ENCODE results near the gene DCST1. TPM values are rescaled to one million over a fixed set of nuclear protein-coding genes. Genes with fewer than 3 reads are reported as not detected.

The DCST1 gene
- total RNA-seq, 1 experiment from 2014 or later, result 0.32 TPM

DNA sequence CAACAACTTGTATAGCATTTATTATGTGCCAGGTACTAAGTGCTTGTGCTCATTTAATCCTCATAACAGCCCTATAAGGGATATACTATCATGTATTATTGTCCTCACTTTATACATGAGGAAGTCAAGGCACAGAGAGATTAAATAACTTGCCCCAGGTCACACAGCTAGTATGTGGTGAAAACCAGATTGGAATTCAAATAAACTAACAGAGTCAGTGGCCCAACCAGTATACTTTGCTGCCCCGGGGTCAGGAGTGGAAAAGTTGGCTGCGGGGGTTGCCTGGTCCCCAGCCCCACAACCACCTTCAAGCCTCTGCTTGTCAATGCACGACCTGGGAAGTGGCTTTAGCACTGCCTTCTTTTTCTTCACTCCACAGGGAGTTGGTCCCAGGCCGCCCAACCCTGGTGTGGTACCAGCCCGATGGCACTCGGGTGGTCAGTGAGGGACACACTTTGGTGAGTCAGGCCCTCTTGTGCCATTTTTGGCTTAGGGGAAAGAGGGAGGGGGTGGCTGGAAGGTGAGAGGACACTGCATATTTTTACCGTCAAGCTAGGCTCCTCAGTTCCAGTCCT is 20.0 kb downstream of the DCST1 start:
- ChIA-PET CTCF (interaction anchor here (1.5 to 2.0 kb wide), 3 partner anchors 25 to 38 kb away, joined by 3 to 7 read pairs (median 6); partner anchors contain the start of gene EFNA3), POLR2A (interaction anchor here (0.6 kb wide), 1 partner anchor 473 kb away, joined by 3 read pairs; no protein-coding TSS in a partner anchor), RAD21 (ENCODE audit: low non-redundant PET in 1 of 2, low total read pairs in 2 of 2, uncharacterized antibody in 2 of 2, unreplicated experiment in 2 of 2) (no interaction called here)
- H3K4me1 ChIP-seq (ENCODE audit: control insufficient read depth in 1 of 2, insufficient read depth in 2 of 2, low read length in 2 of 2), result peaks cover 13 to 36% of the 10 kb centered on the region in 2 experiments
- H3K4me2 ChIP-seq (ENCODE audit: low read length), result peak overlapping the region; percentile 100; the same call in 1 of the 2 replicates
- H3K9me2 ChIP-seq (ENCODE audit: insufficient read depth), result no peaks in the 10 kb centered on the region
- H3K4me3 ChIP-seq (replicated peaks in 1 of 2; ENCODE audit: low read depth in 1 of 2, low read length in 2 of 2), result no peak overlapping the region
- H3K79me2 ChIP-seq (ENCODE audit: insufficient read depth, low read length), result peaks cover 39% of the 10 kb centered on the region
- no peak for TF ChIP-seq SIN3A (IDR thresholded peaks at IDR 0.05; ENCODE audit: low read depth)
- TF ChIP-seq ZBTB33 (IDR thresholded peaks at IDR 0.05; ENCODE audit: extremely low read depth, insufficient replicate concordance, low read length), result no peak
- no peak for TF ChIP-seq POLR2A (IDR thresholded peaks at IDR 0.05; ENCODE audit: borderline replicate concordance, extremely low read depth, insufficient read depth, insufficient read length)
- TF ChIP-seq, protein P1, sequence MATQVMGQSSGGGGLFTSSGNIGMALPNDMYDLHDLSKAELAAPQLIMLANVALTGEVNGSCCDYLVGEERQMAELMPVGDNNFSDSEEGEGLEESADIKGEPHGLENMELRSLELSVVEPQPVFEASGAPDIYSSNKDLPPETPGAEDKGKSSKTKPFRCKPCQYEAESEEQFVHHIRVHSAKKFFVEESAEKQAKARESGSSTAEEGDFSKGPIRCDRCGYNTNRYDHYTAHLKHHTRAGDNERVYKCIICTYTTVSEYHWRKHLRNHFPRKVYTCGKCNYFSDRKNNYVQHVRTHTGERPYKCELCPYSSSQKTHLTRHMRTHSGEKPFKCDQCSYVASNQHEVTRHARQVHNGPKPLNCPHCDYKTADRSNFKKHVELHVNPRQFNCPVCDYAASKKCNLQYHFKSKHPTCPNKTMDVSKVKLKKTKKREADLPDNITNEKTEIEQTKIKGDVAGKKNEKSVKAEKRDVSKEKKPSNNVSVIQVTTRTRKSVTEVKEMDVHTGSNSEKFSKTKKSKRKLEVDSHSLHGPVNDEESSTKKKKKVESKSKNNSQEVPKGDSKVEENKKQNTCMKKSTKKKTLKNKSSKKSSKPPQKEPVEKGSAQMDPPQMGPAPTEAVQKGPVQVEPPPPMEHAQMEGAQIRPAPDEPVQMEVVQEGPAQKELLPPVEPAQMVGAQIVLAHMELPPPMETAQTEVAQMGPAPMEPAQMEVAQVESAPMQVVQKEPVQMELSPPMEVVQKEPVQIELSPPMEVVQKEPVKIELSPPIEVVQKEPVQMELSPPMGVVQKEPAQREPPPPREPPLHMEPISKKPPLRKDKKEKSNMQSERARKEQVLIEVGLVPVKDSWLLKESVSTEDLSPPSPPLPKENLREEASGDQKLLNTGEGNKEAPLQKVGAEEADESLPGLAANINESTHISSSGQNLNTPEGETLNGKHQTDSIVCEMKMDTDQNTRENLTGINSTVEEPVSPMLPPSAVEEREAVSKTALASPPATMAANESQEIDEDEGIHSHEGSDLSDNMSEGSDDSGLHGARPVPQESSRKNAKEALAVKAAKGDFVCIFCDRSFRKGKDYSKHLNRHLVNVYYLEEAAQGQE (IDR thresholded peaks at IDR 0.05; ENCODE audit: low read depth), result no peak
- no peak for TF ChIP-seq ELF1 (IDR thresholded peaks at IDR 0.05; ENCODE audit: borderline replicate concordance, low read depth)
- no peak for TF ChIP-seq RAD21 (IDR thresholded peaks at IDR 0.05; ENCODE audit: low read depth)
- TF ChIP-seq SRF (IDR thresholded peaks at IDR 0.05; ENCODE audit: low read depth), result no peak
- no peak for TF ChIP-seq EGR1 (IDR thresholded peaks at IDR 0.05; ENCODE audit: low read depth)
- no peak for TF ChIP-seq EZH2 (IDR thresholded peaks at IDR 0.05)
- TF ChIP-seq POLR2AphosphoS5 (IDR thresholded peaks at IDR 0.05; ENCODE audit: low read depth, low read length), result no peak
- TF ChIP-seq ZNF274 (IDR thresholded peaks at IDR 0.05; ENCODE audit: low read depth, low read length), result no peak
- TF ChIP-seq, protein P2, sequence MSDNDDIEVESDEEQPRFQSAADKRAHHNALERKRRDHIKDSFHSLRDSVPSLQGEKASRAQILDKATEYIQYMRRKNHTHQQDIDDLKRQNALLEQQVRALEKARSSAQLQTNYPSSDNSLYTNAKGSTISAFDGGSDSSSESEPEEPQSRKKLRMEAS (IDR thresholded peaks at IDR 0.05), result no peak
- no peak for TF ChIP-seq YY1 (IDR thresholded peaks at IDR 0.05; ENCODE audit: extremely low read depth, insufficient replicate concordance, low read depth, low read length)
- TF ChIP-seq CEBPB (IDR thresholded peaks at IDR 0.05; ENCODE audit: low read depth), result no peak
- TF ChIP-seq SP1 (IDR thresholded peaks at IDR 0.05; ENCODE audit: low read depth), result no peak
- no peak for TF ChIP-seq TCF7L2 (IDR thresholded peaks at IDR 0.05; ENCODE audit: borderline replicate concordance, extremely low read depth, insufficient read depth, insufficient read length)
- no peak for TF ChIP-seq JUND (IDR thresholded peaks at IDR 0.05)
- TF ChIP-seq ZFX (IDR thresholded peaks at IDR 0.05), result no peak
- TF ChIP-seq ATF3 (IDR thresholded peaks at IDR 0.05), result no peak
- no peak for TF ChIP-seq CTCF (IDR thresholded peaks at IDR 0.05 in 2 of 3, conservative IDR thresholded peaks at IDR 0.05 in 1 of 3; ENCODE audit: borderline replicate concordance in 1 of 3, insufficient read depth in 1 of 3, low read depth in 2 of 3, low read length in 2 of 3)
- no peak overlapping the region for H3K27ac ChIP-seq (ENCODE audit: low read depth, low read length)
- no peak for ATAC-seq
- peaks cover 25 to 35% of the 10 kb centered on the region in 2 experiments for H3K36me3 ChIP-seq (ENCODE audit: control insufficient read depth in 1 of 2, insufficient read depth in 2 of 2, low read length in 2 of 2)
- BruUV-seq (replicated peaks), result no TSS peak
- H3K9me3 ChIP-seq (ENCODE audit: control insufficient read depth in 1 of 2, insufficient read depth in 1 of 2, low read depth in 1 of 2, low read length in 2 of 2), result no peaks in the 10 kb centered on the region
- intact Hi-C loops (cut with micrococcal nuclease), result loop anchor here (5.0 kb wide), 1 partner anchor 51 kb away; the partner anchor contains the start of gene ZBTB7B
- H2AFZ ChIP-seq (ENCODE audit: low read depth, low read length, poor library complexity, severe bottlenecking), result no peak overlapping the region
- no peak for DNase-seq (ENCODE audit: low read depth, low spot score)
- H4K20me1 ChIP-seq (ENCODE audit: insufficient read depth), result no peaks in the 10 kb centered on the region
- H3K27me3 ChIP-seq (ENCODE audit: insufficient read depth, low read length), result no peaks in the 10 kb centered on the region
- no peak overlapping the region for H3K9ac ChIP-seq (ENCODE audit: low read length)
